Activated naive CD4-positive, alpha-beta T cell treated with Interleukin-2 at 50 U/mL for 16 hours (primary cell): Measurements from ENCODE around the gene NACAD.

Experiments
- DNase-seq: peaks from one replicate; pipeline ENCODE4 v3.0.0-alpha.2; 2020

The NACAD gene

GRCh38 chr7:45072131-45073030 lies 16.4 kb downstream of the NACAD start:
- no peak for DNase-seq

- DNase-seq, result no peak
Measured at GRCh38 chr7:45071528-45071927, 17.2 kb downstream of the NACAD start.

GRCh38 chr7:45070254-45070642 lies 18.5 kb downstream of the NACAD start:
- no peak for DNase-seq

GRCh38 chr7:45069444-45070253 lies 19.1 kb downstream of the NACAD start:
- DNase-seq, result no peak

- no peak for DNase-seq
Measured at GRCh38 chr7:45068236-45069023, 20.3 kb downstream of the NACAD start.

GRCh38 chr7:45067582-45067981 lies 21.2 kb downstream of the NACAD start:
- DNase-seq, result no peak

- DNase-seq, result no peak
Measured at GRCh38 chr7:45066409-45066808, 22.4 kb downstream of the NACAD start.

GRCh38 chr7:45065031-45065995 lies 23.5 kb downstream of the NACAD start:
- no peak for DNase-seq

- no peak for DNase-seq
Measured at GRCh38 chr7:45064047-45064725, 24.6 kb downstream of the NACAD start.

- DNase-seq, result no peak
Measured at GRCh38 chr7:45061806-45062425, 26.9 kb downstream of the NACAD start.

- no peak for DNase-seq
Measured at GRCh38 chr7:45061352-45061751, 27.4 kb downstream of the NACAD start.

- no peak for DNase-seq
Measured at GRCh38 chr7:45060295-45060694, 28.5 kb downstream of the NACAD start.

- DNase-seq, result no peak
Measured at GRCh38 chr7:45057878-45058277, 30.9 kb downstream of the NACAD start.

- DNase-seq, result no peak
Measured at GRCh38 chr7:45055594-45056219, 33.1 kb downstream of the NACAD start.

- DNase-seq, result no peak
Measured at GRCh38 chr7:45055016-45055415, 33.8 kb downstream of the NACAD start.

GRCh38 chr7:45054442-45054841 lies 34.3 kb downstream of the NACAD start:
- DNase-seq, result no peak

GRCh38 chr7:45053941-45054340 lies 34.8 kb downstream of the NACAD start:
- no peak for DNase-seq

- no peak for DNase-seq
Measured at GRCh38 chr7:45053401-45053800, 35.4 kb downstream of the NACAD start.

GRCh38 chr7:45052011-45052410 lies 36.8 kb downstream of the NACAD start:
- no peak for DNase-seq

- no peak for DNase-seq
Measured at GRCh38 chr7:45050198-45050597, 38.6 kb downstream of the NACAD start.
